HG03571 (cell line): ENCODE measurements around the gene EDAR.

Experiments used
- ATAC-seq: cut with Tn5 transposase; IDR thresholded peaks from one replicate; pipeline ENCODE4 v1.9.1; 2021; ENCODE audit not compliant: unreplicated experiment

Gene EDAR

DNA sequence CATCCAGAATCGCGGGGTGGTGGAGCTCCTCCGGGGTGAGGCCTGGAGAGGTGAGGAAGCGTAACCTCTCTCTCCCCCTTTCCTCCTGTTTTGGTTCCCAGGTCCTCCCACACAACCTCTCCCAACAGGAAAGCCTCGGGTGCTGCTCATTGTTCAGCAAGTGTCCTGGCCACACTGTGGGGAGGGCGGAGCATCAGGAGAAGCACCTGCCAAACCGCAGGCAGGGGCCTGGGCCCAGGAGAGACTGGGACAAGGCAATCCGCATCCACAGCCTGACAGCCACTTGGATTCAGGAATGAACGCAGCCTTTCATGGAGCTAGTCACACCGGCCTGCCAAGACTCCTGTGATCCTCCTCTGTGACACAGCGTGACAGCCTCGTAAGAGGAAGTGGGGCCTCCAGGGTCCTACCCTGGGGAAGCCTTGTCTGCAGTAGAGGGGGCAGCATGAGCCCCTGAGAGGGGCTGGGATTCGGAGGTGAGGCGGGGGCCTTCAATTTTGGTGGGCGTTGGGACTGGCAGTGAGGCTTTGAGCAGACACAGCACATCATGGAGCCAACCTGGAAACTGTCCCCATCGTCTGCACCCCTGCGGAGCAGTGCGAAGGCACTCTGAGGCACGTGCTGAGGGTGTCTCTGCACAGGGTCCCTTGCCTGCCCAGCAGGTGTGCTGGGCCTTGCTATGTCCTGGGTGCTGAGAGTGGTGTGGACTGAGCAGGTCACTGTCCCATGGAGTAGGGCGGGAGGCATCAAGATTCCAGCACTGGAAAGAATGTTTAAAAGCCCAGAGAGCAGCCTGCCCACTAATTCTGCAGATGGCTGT lies 62.2 kb downstream of the EDAR start:
- no peak for ATAC-seq

DNA sequence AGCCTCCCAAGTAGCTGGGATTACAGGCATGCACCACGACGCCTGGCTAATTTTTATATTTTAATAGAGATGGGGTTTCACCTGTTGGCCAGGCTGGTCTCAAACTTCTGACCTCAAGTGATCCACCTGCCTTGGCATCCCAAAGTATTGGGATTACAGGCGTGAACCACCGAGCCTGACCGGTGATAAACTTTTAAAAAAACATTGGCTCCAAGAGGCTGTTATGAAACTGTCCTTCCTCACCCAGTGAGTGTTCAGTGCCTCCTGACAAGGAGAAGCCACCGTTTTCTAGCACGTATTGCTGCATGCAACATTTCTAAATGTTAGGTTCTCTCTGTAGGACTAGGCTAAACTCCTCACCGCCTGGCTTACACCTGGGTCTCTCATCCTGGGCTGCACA lies 63.3 kb downstream of the EDAR start:
- ATAC-seq, result no peak

DNA sequence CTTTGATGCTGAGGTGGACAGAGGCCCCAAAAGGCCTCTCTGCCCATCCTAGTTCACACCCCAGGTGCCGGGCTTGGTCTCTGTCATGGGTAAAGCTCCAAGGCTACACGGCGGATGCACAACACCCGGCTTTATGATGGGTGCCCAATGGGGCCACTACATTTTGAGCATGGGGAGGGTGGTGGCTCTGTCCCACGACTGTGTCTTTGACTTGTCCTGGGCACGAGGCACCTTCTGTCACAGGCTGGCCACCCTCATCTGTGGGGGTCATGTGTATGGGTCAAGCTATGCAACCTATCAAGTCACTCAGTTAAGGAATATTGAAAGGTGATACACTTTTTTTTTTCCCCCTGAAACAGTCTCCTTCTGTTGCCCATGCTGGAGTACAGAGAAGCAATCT lies 63.7 kb downstream of the EDAR start:
- ATAC-seq, result no peak

DNA sequence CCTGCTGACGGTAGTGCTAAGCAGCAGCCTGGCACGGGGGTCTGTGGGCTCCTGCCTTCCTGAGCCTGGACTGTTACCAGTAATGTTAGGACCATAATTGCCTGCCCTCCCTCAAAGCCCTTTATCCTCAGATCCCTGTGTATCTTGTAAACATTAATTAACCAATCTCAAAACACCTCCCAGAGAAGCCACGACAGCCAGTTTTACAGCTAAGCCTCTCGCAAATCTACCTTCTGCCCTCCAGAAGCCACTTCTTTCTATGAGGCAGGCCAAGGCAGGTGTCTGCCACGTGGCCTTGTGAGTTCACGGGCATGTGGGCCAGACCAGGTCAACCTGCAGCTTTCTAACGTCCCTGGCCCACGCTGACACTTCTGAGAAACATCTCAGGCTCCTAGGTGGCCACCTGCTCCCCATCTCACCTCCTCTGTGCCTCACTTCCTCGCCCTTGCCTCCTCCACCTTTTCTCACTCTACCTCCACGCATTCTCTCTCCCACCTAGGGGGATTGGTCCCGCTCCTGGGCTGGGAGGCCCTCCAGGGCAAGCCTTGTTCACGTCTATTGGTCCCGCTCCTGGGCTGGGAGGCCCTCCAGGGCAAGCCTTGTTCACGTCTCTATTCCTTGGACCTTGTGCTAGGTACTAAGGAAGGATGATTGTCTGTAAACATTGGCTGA lies 64.3 kb downstream of the EDAR start:
- no peak for ATAC-seq

DNA sequence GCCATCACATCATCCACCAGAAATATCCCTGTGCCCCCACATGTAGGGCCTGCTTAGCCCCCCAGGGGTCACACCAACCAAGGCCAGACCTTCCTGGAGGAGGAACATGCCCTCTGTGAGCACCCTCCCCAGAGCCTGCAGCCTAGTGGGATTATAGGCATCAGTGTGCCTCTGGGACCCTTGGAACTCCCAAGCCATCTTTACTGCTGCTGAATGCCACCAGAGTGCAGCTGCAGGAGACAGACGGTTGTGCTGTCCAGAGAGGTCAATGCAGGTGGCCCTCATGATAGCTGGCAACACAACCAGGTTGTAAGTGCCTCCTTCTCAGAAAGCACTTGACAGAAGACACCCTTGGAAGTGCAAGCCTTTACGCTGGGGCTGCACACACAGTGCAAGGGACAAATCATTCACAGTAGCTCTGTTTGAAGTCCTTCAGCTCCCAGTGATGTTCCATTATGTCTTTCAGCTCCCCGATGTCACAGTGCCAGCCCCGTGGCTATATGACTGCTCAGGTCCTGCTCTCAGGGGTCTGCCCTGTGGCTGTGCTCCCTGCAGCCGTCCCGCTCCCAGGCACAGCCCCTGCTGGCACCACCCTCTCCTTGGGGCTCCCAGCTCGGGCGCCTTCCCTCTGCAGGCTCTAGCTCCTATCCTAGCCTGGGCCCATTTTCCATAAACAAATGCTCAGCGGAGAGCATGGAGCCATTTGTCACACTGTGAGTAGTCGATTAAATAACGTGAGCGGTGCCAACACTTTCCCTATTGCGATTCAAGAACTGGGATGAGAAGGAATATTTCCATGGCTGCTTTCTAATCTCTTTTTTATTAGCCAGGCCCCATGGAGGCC lies 65.1 kb downstream of the EDAR start:
- no peak for ATAC-seq

DNA sequence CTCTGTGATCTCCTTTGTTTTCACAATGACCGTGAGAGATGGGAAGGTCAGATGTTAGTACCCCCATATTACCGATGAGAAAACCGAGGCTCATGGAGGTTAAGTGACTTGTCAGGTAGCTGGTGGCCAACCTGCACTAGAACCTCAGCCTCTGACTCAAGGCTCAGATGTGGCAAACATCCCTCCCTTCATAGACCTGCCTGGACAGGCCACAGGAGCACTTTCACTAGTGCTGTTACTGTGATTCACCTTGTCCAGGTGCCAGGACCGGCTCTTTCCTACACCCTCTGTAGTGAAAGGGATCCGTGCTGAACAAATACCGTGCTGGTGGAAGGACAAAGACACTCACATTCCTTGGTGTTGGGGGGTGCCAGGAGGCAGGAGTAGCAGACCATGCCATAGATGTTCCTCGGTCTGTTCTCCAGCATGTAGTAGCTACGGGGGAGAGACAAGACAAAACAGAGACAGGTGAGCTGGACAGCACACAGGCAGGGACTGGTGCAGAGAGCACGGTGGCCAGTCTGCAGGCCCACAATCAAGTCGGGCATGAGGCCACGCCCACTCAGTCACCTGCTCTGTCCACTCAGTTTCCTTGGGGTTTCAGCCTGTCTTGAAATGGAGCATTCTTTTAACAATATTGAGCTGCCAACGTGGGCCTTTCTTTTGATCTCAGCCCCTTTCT lies 65.9 kb downstream of the EDAR start:
- ATAC-seq, result no peak

DNA sequence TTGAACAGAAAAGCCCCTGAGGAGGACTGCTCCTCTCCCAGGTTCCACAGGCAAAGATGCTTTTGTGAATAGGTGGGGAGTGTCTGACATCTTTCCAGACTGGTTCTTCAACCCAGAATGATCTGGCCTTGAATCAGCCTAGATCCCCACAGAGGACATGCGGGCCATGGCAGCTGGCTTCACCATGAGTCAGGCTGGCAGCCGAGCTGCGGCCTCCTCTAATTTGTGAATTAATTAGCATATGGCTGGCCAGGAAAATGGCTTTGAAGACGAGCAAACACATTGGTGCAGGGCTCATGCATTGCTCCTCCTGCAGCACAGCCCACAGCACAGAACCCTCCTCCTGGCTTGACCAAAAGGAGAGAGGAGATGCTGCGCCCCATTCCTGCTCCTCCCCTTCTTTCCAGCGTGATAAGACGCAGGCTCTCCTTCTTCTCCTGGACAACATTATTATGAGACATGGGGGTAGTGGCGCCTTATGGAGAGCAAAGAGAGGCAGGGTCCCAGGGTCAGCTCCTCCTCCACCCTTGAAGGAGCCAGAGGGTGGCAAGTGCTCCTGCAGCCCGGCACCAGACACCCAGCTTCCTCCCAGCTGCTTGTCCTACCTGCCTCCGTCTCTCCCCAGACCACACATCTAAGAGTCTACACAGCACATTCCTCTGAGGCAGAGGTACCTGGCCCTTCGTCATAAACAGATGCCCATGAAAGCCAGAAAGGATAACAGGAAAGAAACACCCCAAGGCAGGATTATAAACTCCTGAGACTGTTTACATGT lies 66.7 kb downstream of the EDAR start:
- no peak for ATAC-seq

DNA sequence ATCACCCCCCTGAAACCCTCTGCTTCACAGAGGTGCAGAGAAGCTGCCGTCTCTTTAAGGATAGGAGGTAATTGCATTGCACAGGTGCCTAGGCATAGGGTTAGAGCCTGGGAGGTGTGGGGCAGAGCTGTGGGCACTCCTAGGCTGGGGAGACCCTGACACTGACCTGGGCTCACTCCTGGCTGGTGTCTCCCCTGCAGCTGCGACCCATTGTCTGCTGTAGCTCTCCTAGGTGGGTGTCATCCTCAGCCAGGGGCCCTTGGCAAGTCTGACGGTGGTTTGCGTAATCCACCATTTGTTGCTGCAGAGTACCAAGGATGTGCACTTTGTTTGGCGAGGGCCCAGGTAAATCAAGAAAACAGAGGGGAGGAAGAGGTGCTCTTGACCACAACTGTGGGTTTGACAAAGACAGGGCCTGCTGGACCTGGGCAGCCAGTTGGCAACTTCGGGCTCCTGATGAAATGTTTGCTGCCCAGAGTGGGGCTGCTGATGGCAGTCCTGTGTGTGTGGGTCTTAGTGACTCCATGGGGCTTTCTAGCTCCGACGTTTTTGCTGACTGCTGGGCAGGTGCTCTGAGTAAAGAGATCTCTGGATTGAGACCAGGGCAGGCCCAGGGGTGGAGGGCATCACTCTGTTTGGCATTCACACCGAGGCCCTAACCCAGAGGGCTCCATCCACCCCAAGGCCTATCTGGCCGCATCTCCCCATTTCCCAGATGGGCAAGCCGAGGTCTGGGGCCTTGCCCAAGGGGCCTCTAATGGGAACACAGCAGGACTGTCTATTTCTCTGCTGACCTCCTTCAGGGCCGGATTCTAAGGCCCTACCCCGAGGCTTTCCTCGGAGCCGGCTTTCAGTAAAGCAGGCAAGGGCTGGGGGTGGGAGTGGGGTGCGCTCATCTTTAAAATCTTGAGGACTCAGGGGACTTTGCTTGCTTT lies 67.7 kb downstream of the EDAR start:
- no peak for ATAC-seq

DNA sequence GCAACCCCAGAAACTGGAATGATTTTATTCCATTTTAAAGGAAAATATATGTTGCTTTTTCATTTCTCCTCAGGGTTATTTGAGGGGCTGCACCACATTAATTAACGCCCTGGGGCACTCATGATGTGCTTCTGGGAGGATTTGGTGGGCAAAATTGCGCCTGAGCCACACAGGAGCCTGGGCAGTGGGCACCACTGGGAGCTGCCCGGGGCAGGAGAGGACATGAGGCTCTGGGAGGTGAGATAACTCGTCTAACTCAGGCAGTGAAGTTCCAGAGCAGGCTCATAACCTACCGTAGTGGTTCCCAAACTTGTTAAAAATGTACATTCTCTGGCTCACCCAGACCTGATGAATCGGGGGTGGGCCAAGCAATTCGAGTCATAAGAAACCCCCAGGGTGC lies 68.3 kb downstream of the EDAR start:
- no peak for ATAC-seq

DNA sequence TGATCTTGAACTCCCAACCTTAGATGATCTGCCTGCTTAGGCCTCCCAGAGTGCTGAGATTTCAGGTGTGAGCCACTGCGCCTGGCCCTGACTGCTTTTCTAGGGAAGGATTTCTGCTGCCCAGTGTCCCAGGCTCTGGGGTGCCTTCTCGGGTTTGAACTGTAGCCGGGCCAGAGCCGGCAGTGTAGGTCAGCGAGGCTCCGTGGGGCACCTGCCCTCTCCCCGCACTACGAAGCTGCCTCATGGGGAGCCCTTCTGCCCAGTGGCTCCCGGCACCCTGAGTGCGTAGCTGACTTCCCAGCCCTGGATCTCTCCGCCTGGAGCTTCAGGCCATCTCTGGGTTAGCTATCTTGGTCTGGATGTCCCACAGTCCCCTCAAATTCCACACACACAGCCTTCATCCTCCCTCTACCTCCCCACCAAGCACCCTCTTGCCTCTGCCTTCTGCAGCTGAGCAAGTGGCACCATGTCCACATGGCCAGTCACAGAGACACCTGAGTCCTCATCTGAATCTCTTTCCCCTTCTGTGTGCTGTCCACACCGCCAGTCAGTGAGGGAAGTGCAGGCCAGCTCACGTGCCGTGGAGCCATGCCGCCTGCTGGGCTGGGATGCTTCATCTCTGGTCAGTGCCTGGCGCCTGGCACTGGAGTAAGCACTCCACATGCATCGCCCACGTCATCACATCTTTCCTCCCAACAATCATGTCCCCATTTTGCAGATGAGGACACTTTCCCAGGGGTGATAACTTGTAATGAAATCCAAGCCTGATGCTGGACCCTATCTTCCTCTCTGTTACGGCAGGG lies 69.2 kb downstream of the EDAR start:
- no peak for ATAC-seq

DNA sequence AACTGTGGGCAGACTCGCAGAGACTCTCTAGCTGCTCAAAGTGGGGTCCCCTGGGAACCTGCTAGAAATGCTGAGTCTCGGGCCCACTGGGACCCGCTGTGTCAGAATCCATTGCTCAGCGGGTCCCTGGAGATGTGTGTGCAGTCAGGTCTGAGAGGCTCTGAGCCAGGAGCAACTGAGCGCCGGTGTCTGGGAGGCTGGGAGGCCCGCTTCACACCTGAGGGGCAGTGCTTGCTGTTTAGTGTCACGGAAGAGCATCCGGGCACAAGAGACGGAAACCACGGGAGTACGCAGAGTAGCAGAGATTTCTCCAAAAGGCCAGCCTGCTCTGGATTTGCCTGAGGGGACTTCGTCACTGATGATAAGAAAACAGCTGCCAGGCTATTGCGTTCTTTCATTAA lies 70.1 kb downstream of the EDAR start:
- no peak for ATAC-seq

DNA sequence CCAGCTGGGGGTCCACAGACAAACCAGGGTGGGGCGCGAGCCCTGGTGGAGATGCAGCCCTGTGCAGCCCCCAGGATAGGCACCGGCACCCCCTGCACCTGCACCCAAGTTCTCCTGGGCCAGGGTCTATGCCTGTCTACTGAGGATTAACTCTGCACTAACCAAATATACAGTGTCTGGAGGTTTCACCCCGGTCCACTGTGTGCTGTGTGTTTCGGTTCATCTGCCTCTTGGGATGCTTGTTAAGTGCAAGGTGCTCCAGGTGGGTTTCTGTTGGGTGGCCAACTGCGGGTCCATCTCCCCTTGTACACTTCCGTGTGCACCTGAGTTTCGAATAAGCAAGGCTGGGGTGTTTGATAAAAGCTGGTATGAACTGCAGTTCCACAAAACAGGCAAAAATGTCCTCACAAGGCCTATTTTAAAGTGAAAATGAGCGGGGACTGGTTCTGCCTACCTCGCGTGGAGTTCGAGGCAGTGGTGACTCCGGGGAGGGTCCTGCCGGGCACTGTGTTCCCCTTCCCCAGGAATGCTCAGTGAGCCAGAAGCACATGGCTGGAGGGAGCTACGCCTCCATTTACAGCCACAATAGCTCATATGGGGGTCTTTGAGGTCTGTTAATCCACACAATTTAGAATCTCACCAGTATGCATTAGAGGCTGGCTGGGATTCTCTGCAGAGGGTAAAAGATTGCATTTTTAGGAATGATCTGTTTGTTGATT lies 70.7 kb downstream of the EDAR start:
- ATAC-seq, result no peak

DNA sequence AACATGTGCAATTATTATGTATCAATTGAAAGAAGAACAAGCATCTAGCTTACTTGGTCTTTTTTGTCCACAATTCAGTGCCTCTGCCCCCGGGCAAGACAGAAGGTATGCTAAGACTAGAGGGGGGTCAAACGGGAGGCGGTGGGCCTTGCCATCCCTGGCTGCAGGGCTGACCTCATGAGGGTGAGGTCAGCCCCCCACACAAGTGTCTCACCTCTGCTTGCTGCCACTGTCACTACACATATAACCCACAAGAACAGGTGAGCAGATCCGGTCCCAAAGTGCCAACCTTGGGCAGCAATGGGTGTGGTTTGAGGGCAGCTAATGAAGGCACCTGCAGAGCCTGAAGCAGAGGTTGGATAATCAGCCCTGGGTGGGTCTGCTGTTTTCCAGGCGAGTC lies 71.5 kb downstream of the EDAR start:
- ATAC-seq, result no peak

DNA sequence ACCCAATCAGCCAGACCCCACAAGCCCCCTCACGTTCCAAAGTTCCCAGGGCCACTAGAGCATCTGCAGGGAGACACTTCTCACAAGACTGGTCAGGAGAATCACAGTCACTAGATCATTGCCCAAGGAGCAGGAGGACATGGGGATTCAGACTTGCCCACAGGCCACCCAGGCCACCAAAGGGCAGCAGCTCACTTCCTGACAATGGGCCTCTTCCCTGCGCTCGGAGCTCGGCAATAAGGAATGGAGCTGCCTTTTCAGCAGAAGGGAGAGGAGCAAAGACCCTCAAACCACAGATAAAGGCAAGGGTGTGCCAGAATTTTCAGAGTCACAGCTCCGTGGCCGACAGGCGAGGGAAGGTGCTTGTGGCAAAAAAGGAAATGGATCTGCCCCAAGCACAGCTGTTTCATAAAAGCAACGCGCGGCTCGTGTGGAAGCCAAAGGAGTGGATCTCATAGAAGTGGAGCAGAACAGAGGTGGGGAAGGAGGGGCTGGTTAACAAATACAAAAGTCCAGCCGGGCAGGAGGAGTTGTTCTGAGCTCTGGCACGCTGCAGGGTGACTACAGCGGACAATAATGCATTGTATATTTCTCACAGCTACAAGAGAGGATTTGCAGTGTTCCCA lies 72.1 kb downstream of the EDAR start:
- no peak for ATAC-seq

DNA sequence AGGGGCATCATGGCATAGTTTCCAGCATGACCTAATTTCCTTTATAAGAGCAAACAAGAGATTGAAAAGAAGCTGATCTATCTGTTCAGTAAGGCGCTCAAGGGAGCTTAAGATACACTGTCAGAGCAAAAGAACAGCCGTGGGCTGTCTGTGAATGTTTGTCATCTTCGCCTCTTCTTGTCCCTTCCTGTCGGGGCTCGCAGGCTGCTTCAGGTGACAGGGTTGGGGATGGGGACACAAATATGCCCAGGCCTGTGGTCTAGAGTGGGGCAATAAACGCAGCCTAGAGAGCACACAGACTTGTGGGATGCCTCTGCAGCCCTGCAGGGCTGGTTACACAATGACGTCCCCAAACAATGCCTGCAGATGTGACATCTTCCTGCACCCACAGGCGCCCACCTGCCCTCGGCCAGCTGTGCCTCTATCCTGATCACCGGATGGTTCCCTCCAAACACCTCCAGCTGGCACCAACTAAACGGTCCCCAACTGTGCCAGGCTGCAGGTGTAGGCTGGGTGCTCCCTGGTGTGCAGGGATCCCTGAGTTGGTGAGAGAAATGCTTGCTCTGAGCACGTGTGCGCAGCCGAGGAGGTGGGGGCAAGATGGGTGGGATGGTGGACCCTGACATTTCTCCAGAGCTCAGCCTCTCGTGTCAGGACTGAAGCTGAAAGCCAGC lies 72.8 kb downstream of the EDAR start:
- ATAC-seq, result no peak

DNA sequence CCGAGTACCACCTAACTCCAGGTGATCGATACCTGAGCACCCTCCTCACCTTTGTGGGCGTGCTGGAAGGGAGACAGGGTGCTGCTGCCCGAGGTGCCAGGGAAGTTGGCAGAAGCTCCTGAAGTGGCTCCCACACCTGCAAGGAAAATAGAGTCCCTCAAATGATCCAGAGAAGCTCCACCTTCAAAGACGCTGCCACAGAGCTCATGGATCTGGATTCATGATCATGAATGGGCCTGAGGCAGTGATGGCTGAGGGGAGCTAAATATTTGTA lies 76.5 kb downstream of the EDAR start:
- no peak for ATAC-seq
